ENCODE data around the gene CRYBG2. TPM values are rescaled to one million over a fixed set of nuclear protein-coding genes. Genes with fewer than 3 reads are reported as not detected.
"Not testable (repeated sequence)": the region's sequence is repeated elsewhere in the genome, so short reads cannot be mapped to it uniquely, and the experiment has no call there.

CRYBG2 gene
- polyA plus RNA-seq, 1 donor from 2014 or later, result 2.5 TPM

DNA sequence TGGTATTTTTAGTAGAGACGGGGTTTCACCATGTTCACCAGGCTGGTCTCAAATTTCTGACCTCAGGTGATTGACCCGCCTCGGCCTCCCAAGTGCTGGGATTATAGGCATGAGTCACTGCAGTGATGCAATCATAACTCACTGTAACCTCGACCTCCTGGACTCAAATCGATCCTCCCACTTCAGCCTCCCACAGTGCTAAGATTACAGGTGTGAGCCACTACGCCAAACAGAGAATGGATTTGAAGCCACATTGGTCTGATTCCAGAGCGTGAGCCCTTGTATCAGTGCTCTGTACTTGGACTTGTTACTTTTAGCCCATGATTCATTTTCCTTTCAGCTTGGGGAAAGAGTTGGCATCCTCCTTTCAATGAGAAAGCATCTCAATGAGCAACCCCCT, 33.5 kb upstream of the CRYBG2 start:
- Histone ChIP-seq H3K4me3 (ENCODE audit: low read length) (no peak overlapping the region), H4K20me1 (ENCODE audit: insufficient read depth) (no peaks in the 10 kb centered on the region), H3K79me2 (replicated peaks; ENCODE audit: insufficient read depth, low read length) (no peaks in the 10 kb centered on the region), H3K27me3 (ENCODE audit: insufficient read depth, low read depth, low read length) (no peaks in the 10 kb centered on the region), H3K9me2 (ENCODE audit: insufficient read depth, low read length) (no peaks in the 10 kb centered on the region), H3F3A (ENCODE audit: insufficient read depth, low read length, poor library complexity, severe bottlenecking) (no peaks in the 10 kb centered on the region), H3K4me2 (ENCODE audit: low read length) (no peak overlapping the region), H3K9ac (ENCODE audit: low read length) (no peak overlapping the region), H3K36me3 (ENCODE audit: insufficient read depth, low read length) (no peaks in the 10 kb centered on the region), H3K27ac (ENCODE audit: low read length) (no peak overlapping the region), H3K9me3 (ENCODE audit: low read length) (no peaks in the 10 kb centered on the region), H2AFZ (ENCODE audit: low read depth, low read length) (no peak overlapping the region)
- TF ChIP-seq EP300 (conservative IDR thresholded peaks at IDR 0.05; ENCODE audit: poor library complexity, severe bottlenecking) (no peak), TAF1 (IDR thresholded peaks at IDR 0.05; ENCODE audit: low read depth) (no peak), MXI1 (conservative IDR thresholded peaks at IDR 0.05; ENCODE audit: poor library complexity, severe bottlenecking) (no peak)
- TF ChIP-seq, protein P1, sequence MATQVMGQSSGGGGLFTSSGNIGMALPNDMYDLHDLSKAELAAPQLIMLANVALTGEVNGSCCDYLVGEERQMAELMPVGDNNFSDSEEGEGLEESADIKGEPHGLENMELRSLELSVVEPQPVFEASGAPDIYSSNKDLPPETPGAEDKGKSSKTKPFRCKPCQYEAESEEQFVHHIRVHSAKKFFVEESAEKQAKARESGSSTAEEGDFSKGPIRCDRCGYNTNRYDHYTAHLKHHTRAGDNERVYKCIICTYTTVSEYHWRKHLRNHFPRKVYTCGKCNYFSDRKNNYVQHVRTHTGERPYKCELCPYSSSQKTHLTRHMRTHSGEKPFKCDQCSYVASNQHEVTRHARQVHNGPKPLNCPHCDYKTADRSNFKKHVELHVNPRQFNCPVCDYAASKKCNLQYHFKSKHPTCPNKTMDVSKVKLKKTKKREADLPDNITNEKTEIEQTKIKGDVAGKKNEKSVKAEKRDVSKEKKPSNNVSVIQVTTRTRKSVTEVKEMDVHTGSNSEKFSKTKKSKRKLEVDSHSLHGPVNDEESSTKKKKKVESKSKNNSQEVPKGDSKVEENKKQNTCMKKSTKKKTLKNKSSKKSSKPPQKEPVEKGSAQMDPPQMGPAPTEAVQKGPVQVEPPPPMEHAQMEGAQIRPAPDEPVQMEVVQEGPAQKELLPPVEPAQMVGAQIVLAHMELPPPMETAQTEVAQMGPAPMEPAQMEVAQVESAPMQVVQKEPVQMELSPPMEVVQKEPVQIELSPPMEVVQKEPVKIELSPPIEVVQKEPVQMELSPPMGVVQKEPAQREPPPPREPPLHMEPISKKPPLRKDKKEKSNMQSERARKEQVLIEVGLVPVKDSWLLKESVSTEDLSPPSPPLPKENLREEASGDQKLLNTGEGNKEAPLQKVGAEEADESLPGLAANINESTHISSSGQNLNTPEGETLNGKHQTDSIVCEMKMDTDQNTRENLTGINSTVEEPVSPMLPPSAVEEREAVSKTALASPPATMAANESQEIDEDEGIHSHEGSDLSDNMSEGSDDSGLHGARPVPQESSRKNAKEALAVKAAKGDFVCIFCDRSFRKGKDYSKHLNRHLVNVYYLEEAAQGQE (IDR thresholded peaks at IDR 0.05; ENCODE audit: borderline replicate concordance), result no peak

GRCh38 chr1:26385063-26385462, 31.1 kb upstream of the CRYBG2 start:
- H3K4me2 ChIP-seq (ENCODE audit: low read length); H3K4me3 ChIP-seq (ENCODE audit: low read length); H3K9me3 ChIP-seq (ENCODE audit: low read length); H3K27me3 ChIP-seq (ENCODE audit: insufficient read depth, low read depth, low read length); H3K9ac ChIP-seq (ENCODE audit: low read length); H3K27ac ChIP-seq (ENCODE audit: low read length); H4K20me1 ChIP-seq (ENCODE audit: insufficient read depth); H3K9me2 ChIP-seq (ENCODE audit: insufficient read depth, low read length); H2AFZ ChIP-seq (ENCODE audit: low read depth, low read length); H3K79me2 ChIP-seq (replicated peaks; ENCODE audit: insufficient read depth, low read length); H3F3A ChIP-seq (ENCODE audit: insufficient read depth, low read length, poor library complexity, severe bottlenecking); H3K36me3 ChIP-seq (ENCODE audit: insufficient read depth, low read length): not testable (repeated sequence)

DNA sequence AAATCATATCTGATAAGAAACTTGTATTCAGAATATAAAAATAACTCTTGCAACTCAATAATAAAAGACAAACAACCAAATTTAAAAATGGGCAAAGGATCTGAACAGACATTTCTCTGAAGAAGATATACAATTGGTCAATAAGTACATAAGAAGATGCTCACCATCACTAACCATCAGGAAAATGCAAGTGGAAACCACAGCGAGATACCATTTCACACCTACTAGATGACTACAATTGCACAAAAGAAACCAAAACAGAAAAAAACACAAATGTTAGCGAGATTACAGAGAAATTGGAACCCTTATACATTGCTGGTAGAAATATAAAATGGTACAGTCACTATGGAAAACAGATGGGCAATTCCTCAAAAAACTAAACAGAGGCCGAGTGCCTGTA, 30.1 kb upstream of the CRYBG2 start:
- H3K27ac ChIP-seq (ENCODE audit: low read length), result no peak overlapping the region
- no peak overlapping the region for H2AFZ ChIP-seq (ENCODE audit: low read depth, low read length)
- H3K36me3 ChIP-seq (ENCODE audit: insufficient read depth, low read length), result no peaks in the 10 kb centered on the region
- TF ChIP-seq TAF1 (IDR thresholded peaks at IDR 0.05; ENCODE audit: low read depth), result no peak
- TF ChIP-seq MXI1 (conservative IDR thresholded peaks at IDR 0.05; ENCODE audit: poor library complexity, severe bottlenecking), result no peak
- TF ChIP-seq, protein P1 (IDR thresholded peaks at IDR 0.05; ENCODE audit: borderline replicate concordance), result no peak
- no peak for TF ChIP-seq POLR2AphosphoS5 (IDR thresholded peaks at IDR 0.05)
- no peak for TF ChIP-seq EZH2 (IDR thresholded peaks at IDR 0.05; ENCODE audit: borderline replicate concordance, insufficient read depth, low read length, poor library complexity, severe bottlenecking)
- no peak for TF ChIP-seq RAD21 (conservative IDR thresholded peaks at IDR 0.05)
- no peak for TF ChIP-seq CTCF (IDR thresholded peaks at IDR 0.05; ENCODE audit: poor library complexity, severe bottlenecking)
- no peak for TF ChIP-seq EP300 (conservative IDR thresholded peaks at IDR 0.05; ENCODE audit: poor library complexity, severe bottlenecking)
- no peak for TF ChIP-seq SMC3 (conservative IDR thresholded peaks at IDR 0.05; ENCODE audit: poor library complexity)
- no peaks in the 10 kb centered on the region for H3K9me2 ChIP-seq (ENCODE audit: insufficient read depth, low read length)
- no peaks in the 10 kb centered on the region for H3F3A ChIP-seq (ENCODE audit: insufficient read depth, low read length, poor library complexity, severe bottlenecking)
- H3K9ac ChIP-seq (ENCODE audit: low read length), result no peak overlapping the region
- H3K27me3 ChIP-seq (ENCODE audit: insufficient read depth, low read depth, low read length), result no peaks in the 10 kb centered on the region
- no peaks in the 10 kb centered on the region for H3K79me2 ChIP-seq (replicated peaks; ENCODE audit: insufficient read depth, low read length)
- H3K4me3 ChIP-seq (ENCODE audit: low read length), result no peak overlapping the region
- no peaks in the 10 kb centered on the region for H4K20me1 ChIP-seq (ENCODE audit: insufficient read depth)
- no peak overlapping the region for H3K4me2 ChIP-seq (ENCODE audit: low read length)
- no peaks in the 10 kb centered on the region for H3K9me3 ChIP-seq (ENCODE audit: low read length)

Measured in neural cell (in vitro differentiated cells).